Heart left ventricle (tissue), 13 donors: ENCODE data around the gene CCT2.

Experiments used
- POLR2A ChIP-seq, 2 donors: fragments of 450-650 bp; IDR thresholded peaks; one replicate each; pipeline ENCODE4 v1.6.1; 2017; ENCODE audit warnings: antibody characterized with exemption in 2 of 2, mild to moderate bottlenecking in 2 of 2, moderate library complexity in 2 of 2
- TF ChIP-seq, protein P1 (sequence below), 12 donors: fragments of 200-600 bp; sonication (generic) in 4 of 12; IDR thresholded peaks; one replicate each; pipeline versions ENCODE4 v1.5.0 to v1.8.0; 2018 to 2022; ENCODE audit warnings: antibody characterized with exemption in 12 of 12, mild to moderate bottlenecking in 5 of 12
- donor health status: ischemic (EF 13 %, LVEDD 7.1; RV severe dilation, severe dysfunction).
- donor health status: DM: no; HTN: yes; CAD: no.
- donor health status: DM: no; HTN: no; CAD: no.
- donor health status: ischemic (EF 25% LVEDD 6.9; RV normal size, moderate dysfunction).
- donor health status: ischemic (EF 25% LVEDD 5.7; RV mildly dilated, moderate dysfunction).
- donor health status: ischemic (EF 35%, LVEDD 5.7; RV mildly dilated, moderate dysfunction).
- donor health status: nonischemic (EF 11% LVEDD 7.7; RV severe dilation, severe dysfunction).
- donor health status: DM: yes; HTN: yes; CAD: no.
- donor health status: PGD.
- donor health status: ischemic (EF 29% LVEDD 5.4; RV normal size, mild dysfunction).
- donor health status: nonischemic (EF 23%, LVEDD 6.1; RV moderate dilation, normal function).

DNA sequence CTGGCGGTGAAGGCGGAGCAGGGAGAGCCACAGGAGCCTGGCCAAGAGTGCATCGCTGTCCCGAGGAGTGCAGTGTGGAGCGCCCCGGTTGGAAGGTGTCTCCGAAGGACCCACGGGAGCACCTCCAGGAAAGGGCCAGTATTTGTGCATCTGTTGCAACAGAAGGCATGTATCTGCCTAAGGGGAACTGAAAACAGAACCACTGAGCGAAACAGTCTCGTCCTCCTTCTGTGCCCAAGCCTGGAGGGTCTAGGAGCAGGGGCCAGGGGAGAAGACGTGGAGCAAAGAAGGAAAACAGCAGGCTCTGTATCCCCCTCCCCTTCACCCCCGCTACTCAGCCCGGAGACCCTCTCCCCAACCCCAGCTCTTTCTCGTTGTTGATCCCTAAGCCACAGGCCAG, 30.8 kb downstream of the CCT2 start:
- TF ChIP-seq, protein P1, sequence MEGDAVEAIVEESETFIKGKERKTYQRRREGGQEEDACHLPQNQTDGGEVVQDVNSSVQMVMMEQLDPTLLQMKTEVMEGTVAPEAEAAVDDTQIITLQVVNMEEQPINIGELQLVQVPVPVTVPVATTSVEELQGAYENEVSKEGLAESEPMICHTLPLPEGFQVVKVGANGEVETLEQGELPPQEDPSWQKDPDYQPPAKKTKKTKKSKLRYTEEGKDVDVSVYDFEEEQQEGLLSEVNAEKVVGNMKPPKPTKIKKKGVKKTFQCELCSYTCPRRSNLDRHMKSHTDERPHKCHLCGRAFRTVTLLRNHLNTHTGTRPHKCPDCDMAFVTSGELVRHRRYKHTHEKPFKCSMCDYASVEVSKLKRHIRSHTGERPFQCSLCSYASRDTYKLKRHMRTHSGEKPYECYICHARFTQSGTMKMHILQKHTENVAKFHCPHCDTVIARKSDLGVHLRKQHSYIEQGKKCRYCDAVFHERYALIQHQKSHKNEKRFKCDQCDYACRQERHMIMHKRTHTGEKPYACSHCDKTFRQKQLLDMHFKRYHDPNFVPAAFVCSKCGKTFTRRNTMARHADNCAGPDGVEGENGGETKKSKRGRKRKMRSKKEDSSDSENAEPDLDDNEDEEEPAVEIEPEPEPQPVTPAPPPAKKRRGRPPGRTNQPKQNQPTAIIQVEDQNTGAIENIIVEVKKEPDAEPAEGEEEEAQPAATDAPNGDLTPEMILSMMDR (IDR thresholded peaks at IDR 0.05): no peak
- TF ChIP-seq POLR2A (IDR thresholded peaks at IDR 0.05): no peak
